Stimulated activated CD8-positive, alpha-beta memory T cell treated with anti-CD3 and anti-CD28 coated beads, Interleukin-12 subunit alpha, Interleukin-12 subunit beta, amount 100 ng/mL, for 1 hour (primary cell): Measurements from ENCODE around the gene SSU72.
"Not testable (repeated sequence)": the region's sequence is repeated elsewhere in the genome, so short reads cannot be mapped to it uniquely, and the experiment has no call there.

Experiments used
- DNase-seq: peaks from one replicate; pipeline ENCODE4 v3.0.0-alpha.2; 2020; ENCODE audit warnings: low read depth

The SSU72 gene

GRCh38 chr1:1505366-1505798, 69.3 kb downstream of the SSU72 start:
- DNase-seq, result not testable (repeated sequence)

DNA sequence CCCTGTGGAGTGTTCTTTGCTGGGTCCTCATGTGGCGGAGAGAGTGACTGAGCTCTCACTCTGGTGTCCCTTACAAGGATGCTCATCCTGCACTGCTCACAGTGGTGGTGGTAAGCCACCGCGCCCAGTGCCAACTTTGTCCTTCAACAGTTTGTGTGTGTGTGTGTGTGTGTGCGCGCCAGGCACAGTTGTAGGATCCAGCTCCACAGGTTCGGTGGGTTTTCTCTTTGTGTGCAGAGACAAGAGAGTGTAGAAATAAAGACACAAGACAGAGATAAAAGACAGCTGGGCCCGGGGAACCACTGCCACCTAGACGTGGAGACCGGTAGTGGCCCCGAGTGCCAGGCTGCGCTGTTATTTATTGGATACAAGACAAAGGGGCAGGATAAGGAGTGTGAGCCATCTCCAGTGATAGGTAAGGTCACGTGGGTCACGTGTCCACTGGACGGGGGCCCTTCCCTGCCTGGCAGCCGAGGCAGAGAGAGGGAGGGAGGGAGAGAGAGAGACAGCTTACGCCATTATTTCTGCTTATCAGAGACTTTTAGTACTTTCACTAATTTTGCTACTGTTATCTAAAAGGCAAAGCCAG, 69.8 kb downstream of the SSU72 start:
- DNase-seq, result peak; percentile 42

DNA sequence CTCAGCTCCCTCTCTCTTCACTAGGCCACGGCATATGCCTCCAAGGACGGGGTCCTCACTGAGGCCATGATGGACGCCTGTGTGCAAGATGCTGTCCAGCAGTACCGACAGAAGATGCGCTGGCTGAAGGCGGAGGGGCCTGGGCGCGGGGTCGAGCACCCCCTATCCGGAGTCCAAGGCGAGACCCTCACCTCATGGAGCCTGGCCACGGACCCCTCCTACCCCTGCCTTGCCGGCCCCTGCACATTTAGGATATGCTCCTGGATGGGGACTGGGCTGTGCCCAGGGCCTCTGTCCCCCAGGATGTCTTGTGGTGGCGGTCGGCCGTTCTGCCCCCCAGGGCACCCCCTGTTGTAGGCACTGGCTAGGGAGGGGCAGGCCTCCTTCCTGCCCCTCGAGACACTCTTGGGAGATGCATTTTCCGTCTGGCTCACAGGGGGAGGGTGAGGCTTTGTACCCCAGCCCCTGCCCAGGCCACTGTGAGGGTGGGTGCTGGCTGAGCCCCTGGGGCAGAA, 79.1 kb downstream of the SSU72 start:
- not testable (repeated sequence) for DNase-seq

DNA sequence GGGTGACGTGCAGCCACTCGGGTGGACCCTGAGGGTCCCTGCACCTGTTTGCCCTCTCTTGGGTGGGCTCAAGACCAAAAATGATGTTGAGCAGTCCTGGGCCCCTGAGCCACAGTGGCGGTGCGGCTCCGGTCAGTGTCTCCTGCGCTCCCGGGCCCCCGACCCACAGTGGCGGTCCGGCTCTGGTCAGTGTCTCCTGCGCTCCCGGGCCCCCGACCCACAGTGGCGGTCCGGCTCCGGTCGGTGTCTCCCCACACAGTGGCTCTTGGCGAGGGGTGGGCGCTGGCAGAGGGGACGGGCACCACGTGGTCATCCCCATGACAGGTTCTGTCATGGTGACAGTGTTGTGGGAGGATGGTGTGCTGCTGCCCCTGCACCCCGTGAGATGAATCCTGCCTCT, 80.4 kb downstream of the SSU72 start:
- not testable (repeated sequence) for DNase-seq
